ENCODE measurements around the gene STAT5A.

STAT5A gene

GRCh38 chr17:42270170-42270535 is 18.1 kb upstream of the STAT5A start:
- DNase-seq: no peak

- DNase-seq: no peak
These were observed 17.7 kb upstream of the STAT5A start for GRCh38 chr17:42270596-42270995.

GRCh38 chr17:42271006-42271778 is 17.1 kb upstream of the STAT5A start:
- no peak for DNase-seq

- DNase-seq: no peak
These were observed 16.6 kb upstream of the STAT5A start for GRCh38 chr17:42271779-42272035.

- no peak for DNase-seq
These were observed 16.0 kb upstream of the STAT5A start for GRCh38 chr17:42272162-42272907.

- no peak for DNase-seq
These were observed 14.6 kb upstream of the STAT5A start for GRCh38 chr17:42273474-42274252.

GRCh38 chr17:42274253-42274542 is 14.1 kb upstream of the STAT5A start:
- DNase-seq: no peak

GRCh38 chr17:42274812-42275526 is 13.3 kb upstream of the STAT5A start:
- no peak for DNase-seq

GRCh38 chr17:42275527-42276358 is 12.6 kb upstream of the STAT5A start:
- peak; percentile 38 for DNase-seq

- peak; percentile 75 for DNase-seq
These were observed 12.0 kb upstream of the STAT5A start, which contains the start of gene STAT5B for GRCh38 chr17:42276359-42276608. TSS of gene STAT5B (minus strand) at chr17:42276391. CDS start at chr17:42232127, 44,264 bp downstream.

GRCh38 chr17:42276609-42277341 is 11.5 kb upstream of the STAT5A start:
- peak; percentile 74 for DNase-seq

- no peak for DNase-seq
These were observed 11.0 kb upstream of the STAT5A start for GRCh38 chr17:42277342-42277712.

- no peak for DNase-seq
These were observed 8.3 kb upstream of the STAT5A start for GRCh38 chr17:42279776-42280630.

GRCh38 chr17:42281571-42282096 is 6.7 kb upstream of the STAT5A start:
- no peak for DNase-seq

- no peak for DNase-seq
These were observed 5.7 kb upstream of the STAT5A start for GRCh38 chr17:42282478-42283080.

- no peak for DNase-seq
These were observed 4.9 kb upstream of the STAT5A start for GRCh38 chr17:42283241-42284023.

GRCh38 chr17:42284024-42284369 is 4.3 kb upstream of the STAT5A start:
- DNase-seq: no peak

GRCh38 chr17:42284566-42284965 is 3.7 kb upstream of the STAT5A start:
- no peak for DNase-seq

- DNase-seq: no peak
These were observed 2.8 kb upstream of the STAT5A start for GRCh38 chr17:42285346-42286050.

Data from right hindlimb (tissue), 1 donor.